ENCODE data around the gene SORCS3.

DNA sequence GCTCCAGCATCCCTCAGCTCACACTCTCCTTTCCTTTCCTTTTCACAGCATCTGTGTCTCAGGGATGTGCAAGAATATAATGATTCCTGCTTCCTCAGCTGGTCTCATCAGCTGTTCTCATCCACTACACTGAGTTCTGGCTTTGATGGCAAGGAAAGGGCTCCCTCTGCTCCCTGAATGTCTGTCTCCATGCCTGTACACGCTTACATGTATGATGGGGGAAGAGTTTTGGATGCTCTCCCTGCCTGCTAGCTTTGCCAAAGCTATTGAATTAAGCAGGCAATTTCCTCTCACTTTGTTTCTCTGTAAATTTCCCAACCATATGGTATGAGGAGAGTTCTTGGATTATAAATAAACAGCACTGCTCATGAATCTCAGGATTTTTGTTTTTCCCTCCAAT lies 254.5 kb downstream of the SORCS3 start:
- TF ChIP-seq CTCF (IDR thresholded peaks at IDR 0.05) (no peak), EZH2 (IDR thresholded peaks at IDR 0.05) (no peak)

All from neural progenitor cell (in vitro differentiated cells).